MCF 10A (cell line): ENCODE measurements around the gene DNASE1L1. TPM values are rescaled to one million over a fixed set of nuclear protein-coding genes. Genes with fewer than 3 reads are reported as not detected.

ENCODE experiments used
- BruUV-seq: library from RNA; stranded (reverse); fragments of 400-500 nt; replicated peaks from 2 replicates; lab custom pipeline; 2021; lab: Mats Ljungman, UMichigan
- CTCF ChIA-PET: fragments of 300-600 bp; sonication (Branson Sonifier 250); formaldehyde crosslinking; extraction: SDS; loops from one replicate; lab custom pipeline; 2021; ENCODE audit warnings: antibody characterized with exemption, inconsistent platforms; lab: Yijun Ruan, JAX
- POLR2A ChIA-PET: fragments of 300-600, 350-650 bp; sonication (Branson Sonifier 250); formaldehyde crosslinking; extraction: SDS; loops from one replicate; lab custom pipeline; 2020; ENCODE audit warnings: antibody characterized with exemption, inconsistent platforms; lab: Yijun Ruan, JAX
- DNase-seq: peaks from one replicate; pipeline ENCODE4 v3.0.0-alpha.2; 2018; ENCODE audit not compliant: unreplicated experiment
- H3K27ac Mint-ChIP-seq: one replicate; pipeline ENCODE4 v1.8.0; 2022; ENCODE audit warnings: mild to moderate bottlenecking, low read depth, mixed read lengths; ENCODE audit not compliant: unreplicated experiment
- H3K27me3 Mint-ChIP-seq: one replicate; pipeline ENCODE4 v1.8.0; 2022; ENCODE audit warnings: mixed read lengths; ENCODE audit not compliant: insufficient read depth, unreplicated experiment
- H3K36me3 Mint-ChIP-seq: one replicate; pipeline ENCODE4 v1.8.0; 2022; ENCODE audit warnings: mild to moderate bottlenecking, moderate library complexity, mixed read lengths; ENCODE audit not compliant: insufficient read depth, unreplicated experiment
- H3K4me1 Mint-ChIP-seq: one replicate; pipeline ENCODE4 v1.8.0; 2022; ENCODE audit warnings: mixed read lengths; ENCODE audit not compliant: insufficient read depth, unreplicated experiment
- H3K4me3 Mint-ChIP-seq: one replicate; pipeline ENCODE4 v1.8.0; 2022; ENCODE audit warnings: mild to moderate bottlenecking, moderate library complexity, mixed read lengths; ENCODE audit not compliant: unreplicated experiment
- H3K9me3 Mint-ChIP-seq: one replicate; pipeline ENCODE4 v1.8.0; 2022; ENCODE audit warnings: mixed read lengths; ENCODE audit not compliant: unreplicated experiment
- CTCF ChIP-seq: fragments of 200-600 bp; IDR thresholded peaks from one replicate; pipeline ENCODE4 v1.8.0; 2022; ENCODE audit warnings: antibody characterized with exemption, mild to moderate bottlenecking; ENCODE audit not compliant: unreplicated experiment
- intact Hi-C: fragments of 100-400 bp; cut with micrococcal nuclease; formaldehyde crosslinking; loops from 2 replicates; pipeline ENCODE4 v1.14.1; 2022
- microRNA-seq: library from miRNA; unstranded; fragments of <30 nt; microRNA quantifications from one replicate; pipeline ENCODE4 v1.2.0, GENCODE V29; 2022
- total RNA-seq: library from RNA; stranded (reverse); gene quantifications from 2 replicates; pipeline ENCODE4 v1.2.3, GENCODE V29; 2022

Gene DNASE1L1
- total RNA-seq, 1 experiment from 2014 or later, result 20.5 TPM

- H3K4me3 Mint-ChIP-seq, result no peak overlapping the region
- peaks cover 70% of the 10 kb centered on the region for H3K36me3 Mint-ChIP-seq
- no peak for DNase-seq
- H3K9me3 Mint-ChIP-seq, result no peaks in the 10 kb centered on the region
- H3K27me3 Mint-ChIP-seq, result no peaks in the 10 kb centered on the region
- no peak overlapping the region for H3K27ac Mint-ChIP-seq
- H3K4me1 Mint-ChIP-seq, result peaks cover 5% of the 10 kb centered on the region
- no peak for TF ChIP-seq CTCF
- ChIA-PET CTCF (no interaction called here), POLR2A (no interaction called here)
- BruUV-seq, result no TSS peak
- intact Hi-C loops, result no loop called here
Measured at GRCh38 chrX:154354013-154354412, 55.0 kb downstream of the DNASE1L1 start.

DNA sequence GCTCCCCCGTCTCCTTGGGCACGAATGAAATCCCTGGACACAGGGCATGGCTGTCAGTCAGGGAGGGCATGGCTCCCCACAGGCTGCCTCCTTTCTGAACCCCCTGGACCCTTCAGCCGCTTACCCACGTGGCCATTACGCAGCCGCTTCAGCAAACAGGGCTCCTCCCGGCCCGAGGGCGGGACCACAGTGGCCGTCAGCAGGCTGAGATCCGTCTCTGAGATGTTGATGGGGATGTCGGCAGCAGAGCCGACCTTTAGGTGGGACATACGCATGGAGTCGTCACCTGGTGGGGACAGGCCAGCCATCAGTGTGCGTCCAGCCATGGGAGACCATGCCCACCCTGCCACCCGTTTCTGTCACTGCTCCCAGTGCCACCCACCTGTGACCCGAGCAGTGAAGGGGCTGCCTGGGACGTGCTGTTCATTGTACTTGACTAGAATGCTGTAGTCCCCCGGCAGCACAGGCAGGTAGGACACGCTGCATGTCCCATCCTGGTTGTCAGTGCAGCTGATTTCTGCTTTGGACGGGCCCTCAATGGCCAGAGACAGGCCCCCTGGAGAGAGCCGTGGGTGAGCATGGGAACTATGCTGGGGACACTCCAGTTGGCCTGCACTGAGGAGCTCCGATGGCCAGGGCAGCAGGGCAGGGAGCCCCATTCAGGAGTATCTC, 55.7 kb downstream of the DNASE1L1 start:
- H3K27ac Mint-ChIP-seq, result no peak overlapping the region
- CTCF ChIA-PET, result no interaction called here

DNA sequence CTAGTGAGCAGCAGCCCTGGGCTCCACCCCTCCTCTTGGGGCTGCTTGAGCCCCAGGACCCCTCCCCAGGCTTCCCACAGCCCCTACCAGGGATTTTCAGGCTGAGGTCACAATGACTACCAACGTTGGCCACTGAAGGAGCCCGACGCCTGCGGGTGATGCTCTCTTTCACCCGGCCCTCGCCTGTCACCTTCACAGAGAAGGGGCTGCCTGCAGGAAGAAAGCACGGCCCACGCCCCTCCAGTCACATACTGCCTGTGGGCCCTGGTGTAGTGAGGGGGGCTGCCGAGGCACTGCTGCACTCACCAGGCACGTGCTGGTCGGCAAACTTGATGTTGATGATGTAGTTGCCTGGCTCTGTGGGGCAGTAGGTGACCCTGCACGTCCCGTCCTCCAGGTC, 56.6 kb downstream of the DNASE1L1 start:
- Mint-ChIP-seq H3K9me3 (no peaks in the 10 kb centered on the region), H3K4me1 (no peaks in the 10 kb centered on the region), H3K36me3 (peaks cover 70% of the 10 kb centered on the region), H3K4me3 (no peak overlapping the region), H3K27me3 (no peaks in the 10 kb centered on the region), H3K27ac (no peak overlapping the region)
- BruUV-seq, result TSS peak; percentile 40
- no peak for DNase-seq
- POLR2A ChIA-PET, result no interaction called here
- CTCF ChIA-PET, result no interaction called here
- TF ChIP-seq CTCF, result no peak
- intact Hi-C loops, result no loop called here

More for the DNA sequence above, 55.7 kb downstream of the DNASE1L1 start:
- Mint-ChIP-seq H3K27me3 (no peaks in the 10 kb centered on the region), H3K36me3 (peaks cover 70% of the 10 kb centered on the region), H3K4me1 (no peaks in the 10 kb centered on the region), H3K9me3 (no peaks in the 10 kb centered on the region), H3K4me3 (no peak overlapping the region)
- no peak for DNase-seq
- intact Hi-C loops, result no loop called here
- POLR2A ChIA-PET, result no interaction called here
- no peak for TF ChIP-seq CTCF
- BruUV-seq, result no TSS peak

DNA sequence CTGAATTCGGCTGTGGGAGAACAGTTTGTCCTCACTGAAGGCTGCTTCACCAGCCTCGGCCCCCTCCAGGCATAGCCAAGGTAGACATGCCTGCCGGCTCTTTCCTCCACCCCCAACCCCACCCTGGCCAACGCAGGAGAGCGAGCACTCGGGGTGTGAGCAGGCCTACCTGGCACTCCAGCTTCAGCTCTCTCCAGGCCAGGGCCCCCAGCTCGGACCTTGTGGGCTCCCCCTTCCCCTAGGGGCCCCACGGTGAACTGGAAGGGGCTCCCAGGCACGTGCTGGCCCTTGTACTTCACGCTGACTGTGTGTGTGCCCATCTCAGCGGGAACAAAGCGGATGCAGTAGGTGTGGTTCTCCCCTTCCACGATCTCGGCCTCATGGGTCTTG, 57.0 kb downstream of the DNASE1L1 start:
- POLR2A ChIA-PET, result interaction anchor here (0.6 kb wide), 1 partner anchor 175 kb away, joined by 4 read pairs; no protein-coding TSS in a partner anchor

More for the DNA sequence above, 57.0 kb downstream of the DNASE1L1 start:
- CTCF ChIA-PET, result no interaction called here
- Mint-ChIP-seq H3K4me1 (no peaks in the 10 kb centered on the region), H3K4me3 (no peak overlapping the region), H3K27me3 (no peaks in the 10 kb centered on the region), H3K27ac (no peak overlapping the region), H3K9me3 (no peaks in the 10 kb centered on the region), H3K36me3 (peaks cover 70% of the 10 kb centered on the region)
- BruUV-seq, result no TSS peak
- no peak for DNase-seq
- intact Hi-C loops, result no loop called here
- TF ChIP-seq CTCF, result no peak

Small RNA genes within 50 kb of the gene (microRNA-seq; reads per million reads assigned to microRNA genes)
- 0.53 reads per million for gene MIR6858

Other genes starting within 250 kb of the DNASE1L1 start
- gene OPN1MW, start 226.7 kb downstream of the DNASE1L1 start, total RNA-seq, result not detected in 2 replicates
- not detected in 2 replicates for gene OPN1MW2, start 189.5 kb downstream of the DNASE1L1 start, total RNA-seq
- not detected in 2 replicates for gene OPN1MW3, start 151.7 kb downstream of the DNASE1L1 start, total RNA-seq
- not detected in 2 replicates for gene TEX28, start 114.1 kb downstream of the DNASE1L1 start, total RNA-seq
- not detected in 2 replicates for gene TKTL1, start 113.5 kb downstream of the DNASE1L1 start, total RNA-seq
- 1,218 and 1,231 TPM in 2 replicates for gene FLNA, start 34.6 kb downstream of the DNASE1L1 start, total RNA-seq
- gene EMD, start 30.0 kb downstream of the DNASE1L1 start, total RNA-seq, result 94.5 and 107 TPM in 2 replicates
- gene RPL10, start 10.9 kb downstream of the DNASE1L1 start, total RNA-seq, result 3,490 and 3,785 TPM in 2 replicates
- gene TAFAZZIN, start 2.3 kb upstream of the DNASE1L1 start, total RNA-seq, result 48.0 and 59.1 TPM in 2 replicates
- gene ATP6AP1, start 19.4 kb upstream of the DNASE1L1 start, total RNA-seq, result 48.7 and 57.0 TPM in 2 replicates
- gene GDI1, start 27.9 kb upstream of the DNASE1L1 start, total RNA-seq, result 89.9 and 121 TPM in 2 replicates
- 62.1 and 88.7 TPM in 2 replicates for gene FAM50A, start 34.9 kb upstream of the DNASE1L1 start, total RNA-seq
- 47.6 and 48.0 TPM in 2 replicates for gene PLXNA3, start 49.0 kb upstream of the DNASE1L1 start, total RNA-seq
- gene LAGE3, start 70.0 kb upstream of the DNASE1L1 start, total RNA-seq, result 17.8 and 21.1 TPM in 2 replicates
- gene UBL4A, start 77.4 kb upstream of the DNASE1L1 start, total RNA-seq, result 26.7 and 27.9 TPM in 2 replicates
- 17.9 and 21.2 TPM in 2 replicates for gene SLC10A3, start 81.4 kb upstream of the DNASE1L1 start, total RNA-seq
- gene FAM3A, start 107.0 kb upstream of the DNASE1L1 start, total RNA-seq, result 40.9 and 45.3 TPM in 2 replicates
- 42.1 and 49.5 TPM in 2 replicates for gene G6PD, start 137.6 kb upstream of the DNASE1L1 start, total RNA-seq
- gene IKBKG, start 138.4 kb upstream of the DNASE1L1 start, total RNA-seq, result 29.3 and 32.1 TPM in 2 replicates
- not detected in 2 replicates for gene CTAG1A, start 175.9 kb upstream of the DNASE1L1 start, total RNA-seq
- gene CTAG1B, start 210.0 kb upstream of the DNASE1L1 start, total RNA-seq, result not detected in 2 replicates
- gene CTAG2, start 244.3 kb upstream of the DNASE1L1 start, total RNA-seq, result not detected in 2 replicates